Measurements from ENCODE around the gene SKAP2.

SKAP2 gene

GRCh38 chr7:26864309-26865093 is at the start of gene SKAP2:
SKAP2 (minus strand) TSS chr7:26864590; CDS start chr7:26864429, 161 bp downstream.
- DNase-seq = peak; percentile 83

- DNase-seq = no peak
Observed at GRCh38 chr7:26912933-26913536, 48.6 kb upstream of the SKAP2 start.

GRCh38 chr7:26912338-26912737 is 47.9 kb upstream of the SKAP2 start:
- DNase-seq = no peak

GRCh38 chr7:26910221-26910620 is 45.8 kb upstream of the SKAP2 start:
- no peak for DNase-seq

- no peak for DNase-seq
Observed at GRCh38 chr7:26900251-26900650, 35.9 kb upstream of the SKAP2 start.

- DNase-seq = no peak
Observed at GRCh38 chr7:26899519-26899918, 35.1 kb upstream of the SKAP2 start.

- no peak for DNase-seq
Observed at GRCh38 chr7:26898891-26899290, 34.5 kb upstream of the SKAP2 start.

GRCh38 chr7:26897928-26898327 is 33.5 kb upstream of the SKAP2 start:
- no peak for DNase-seq

- no peak for DNase-seq
Observed at GRCh38 chr7:26891400-26892350, 27.3 kb upstream of the SKAP2 start.

- DNase-seq = no peak
Observed at GRCh38 chr7:26880852-26881251, 16.5 kb upstream of the SKAP2 start.

GRCh38 chr7:26879671-26880070 is 15.3 kb upstream of the SKAP2 start:
- DNase-seq = no peak

- DNase-seq = no peak
Observed at GRCh38 chr7:26868841-26869495, 4.6 kb upstream of the SKAP2 start.

- peak; percentile 23 for DNase-seq
Observed at GRCh38 chr7:26865094-26865388, 651 bp upstream of the SKAP2 start.

GRCh38 chr7:26863518-26864308 is 677 bp downstream of the SKAP2 start:
- peak; percentile 12 for DNase-seq

- DNase-seq = no peak
Observed at GRCh38 chr7:26862834-26863233, 1.6 kb downstream of the SKAP2 start.

- no peak for DNase-seq
Observed at GRCh38 chr7:26861050-26861449, 3.3 kb downstream of the SKAP2 start.

- no peak for DNase-seq
Observed at GRCh38 chr7:26860361-26860760, 4.0 kb downstream of the SKAP2 start.

GRCh38 chr7:26859720-26860119 is 4.7 kb downstream of the SKAP2 start:
- no peak for DNase-seq

GRCh38 chr7:26858735-26859134 is 5.7 kb downstream of the SKAP2 start:
- DNase-seq = no peak

GRCh38 chr7:26858241-26858715 is 6.1 kb downstream of the SKAP2 start:
- DNase-seq = no peak

GRCh38 chr7:26857506-26858240 is 6.7 kb downstream of the SKAP2 start:
- no peak for DNase-seq

GRCh38 chr7:26857170-26857505 is 7.3 kb downstream of the SKAP2 start:
- no peak for DNase-seq

All from stimulated activated naive CD4-positive, alpha-beta T cell treated with Interleukin-2 at 50 U/mL for 16 hours (primary cell).